ENCODE results near the gene RND1. TPM values are rescaled to one million over a fixed set of nuclear protein-coding genes. Genes with fewer than 3 reads are reported as not detected.
A peak's percentile ranks its signal among the peaks of the same experiment; 100 is the strongest.

The RND1 gene
- polyA plus RNA-seq, 3 donors: 0.40 to 0.49 TPM; not detected in 1

DNA sequence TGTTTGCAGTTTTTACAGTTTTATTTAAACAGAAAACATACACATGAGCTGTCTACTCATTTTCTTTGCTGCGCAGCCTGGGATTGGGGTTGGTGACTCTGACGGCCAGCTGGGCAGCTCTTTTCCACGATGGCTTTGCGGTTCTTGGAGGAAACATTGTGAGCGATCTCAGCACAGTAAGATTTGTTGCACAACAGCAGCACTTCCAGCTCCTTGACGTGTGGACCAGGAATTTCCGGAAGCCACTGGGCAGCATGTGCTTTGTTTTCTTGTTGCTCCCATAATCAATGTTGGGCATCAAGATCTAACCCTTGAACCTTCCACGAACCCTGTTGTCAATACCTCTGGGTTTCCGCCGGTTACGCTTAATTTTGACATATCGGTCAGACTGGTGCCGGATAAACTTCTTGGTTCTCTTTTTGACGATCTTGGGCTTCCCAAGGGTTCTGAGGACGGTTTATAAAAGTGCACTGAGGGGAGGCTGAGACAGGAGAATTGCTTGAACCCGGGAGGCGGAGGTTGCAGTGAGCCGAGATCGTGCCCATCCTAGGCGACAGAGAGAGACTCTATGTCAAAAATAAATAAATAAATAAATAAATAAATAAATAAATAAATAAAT, 37.8 kb upstream of the RND1 start:
- H3K9me3 ChIP-seq (replicated peaks in 1 of 2; ENCODE audit: control insufficient read depth in 1 of 2, insufficient read depth in 1 of 2, low read length in 2 of 2): no peaks in the 10 kb centered on the region
- H3K9ac ChIP-seq (ENCODE audit: insufficient read depth, low read length, poor library complexity, severe bottlenecking): peak overlapping the region; percentile 4
- H4K20me1 ChIP-seq (ENCODE audit: insufficient read depth, low read length): no peaks in the 10 kb centered on the region
- peaks cover 5 to 31% (median 9%) of the 10 kb centered on the region in 3 donors for H3K27me3 Mint-ChIP-seq (ENCODE audit: low read depth in 3 of 3)
- no peaks in the 10 kb centered on the region for H3K9me3 Mint-ChIP-seq
- WGBS (ENCODE audit: insufficient coverage): 50% methylated on average over 12 of the region's 20 CpGs
- intact Hi-C loops (cut with micrococcal nuclease): no loop called here
- H3K4me1 ChIP-seq (ENCODE audit: control insufficient read depth in 1 of 2, insufficient read depth in 2 of 2, low read length in 2 of 2): peaks cover 11 to 13% of the 10 kb centered on the region in 2 donors
- no peak overlapping the region for H3K27ac ChIP-seq (ENCODE audit: low read depth in 1 of 2, low read length in 2 of 2)
- H3K4me2 ChIP-seq (replicated peaks; ENCODE audit: extremely low read depth, low read length, poor library complexity, severe bottlenecking): peak overlapping the region; percentile 67
- peaks cover 15% of the 10 kb centered on the region for H3K4me1 Mint-ChIP-seq
- peak overlapping the region in 2 of 7 donors; percentile 60 to 66 for H3K27ac Mint-ChIP-seq
- H3K4me3 ChIP-seq (replicated peaks in 1 of 3; ENCODE audit: low read depth in 2 of 3, low read length in 3 of 3): peak overlapping the region in 2 of 3 experiments; percentile 8 to 70
- peaks cover 3% of the 10 kb centered on the region in 2 donors for H3K27me3 ChIP-seq (ENCODE audit: control insufficient read depth in 2 of 2, insufficient read depth in 2 of 2, low read length in 2 of 2)
- no peaks in the 10 kb centered on the region for H3K36me3 ChIP-seq (replicated peaks in 1 of 2; ENCODE audit: control insufficient read depth in 1 of 2, insufficient read depth in 2 of 2, low read length in 2 of 2)
- H3K36me3 Mint-ChIP-seq: no peaks in the 10 kb centered on the region
- TF ChIP-seq, protein P1, sequence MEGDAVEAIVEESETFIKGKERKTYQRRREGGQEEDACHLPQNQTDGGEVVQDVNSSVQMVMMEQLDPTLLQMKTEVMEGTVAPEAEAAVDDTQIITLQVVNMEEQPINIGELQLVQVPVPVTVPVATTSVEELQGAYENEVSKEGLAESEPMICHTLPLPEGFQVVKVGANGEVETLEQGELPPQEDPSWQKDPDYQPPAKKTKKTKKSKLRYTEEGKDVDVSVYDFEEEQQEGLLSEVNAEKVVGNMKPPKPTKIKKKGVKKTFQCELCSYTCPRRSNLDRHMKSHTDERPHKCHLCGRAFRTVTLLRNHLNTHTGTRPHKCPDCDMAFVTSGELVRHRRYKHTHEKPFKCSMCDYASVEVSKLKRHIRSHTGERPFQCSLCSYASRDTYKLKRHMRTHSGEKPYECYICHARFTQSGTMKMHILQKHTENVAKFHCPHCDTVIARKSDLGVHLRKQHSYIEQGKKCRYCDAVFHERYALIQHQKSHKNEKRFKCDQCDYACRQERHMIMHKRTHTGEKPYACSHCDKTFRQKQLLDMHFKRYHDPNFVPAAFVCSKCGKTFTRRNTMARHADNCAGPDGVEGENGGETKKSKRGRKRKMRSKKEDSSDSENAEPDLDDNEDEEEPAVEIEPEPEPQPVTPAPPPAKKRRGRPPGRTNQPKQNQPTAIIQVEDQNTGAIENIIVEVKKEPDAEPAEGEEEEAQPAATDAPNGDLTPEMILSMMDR (IDR thresholded peaks at IDR 0.05): no peak
- no peaks in the 10 kb centered on the region for H3K79me2 ChIP-seq (ENCODE audit: insufficient read depth, low read length)
- H3K4me3 Mint-ChIP-seq: peak overlapping the region; percentile 73 to 89
- DNase-seq: peak in 1 of 3 donors; percentile 54
- peak overlapping the region; percentile 19 for H2AFZ ChIP-seq (ENCODE audit: insufficient read depth, low read depth, low read length, poor library complexity, severe bottlenecking)

DNA sequence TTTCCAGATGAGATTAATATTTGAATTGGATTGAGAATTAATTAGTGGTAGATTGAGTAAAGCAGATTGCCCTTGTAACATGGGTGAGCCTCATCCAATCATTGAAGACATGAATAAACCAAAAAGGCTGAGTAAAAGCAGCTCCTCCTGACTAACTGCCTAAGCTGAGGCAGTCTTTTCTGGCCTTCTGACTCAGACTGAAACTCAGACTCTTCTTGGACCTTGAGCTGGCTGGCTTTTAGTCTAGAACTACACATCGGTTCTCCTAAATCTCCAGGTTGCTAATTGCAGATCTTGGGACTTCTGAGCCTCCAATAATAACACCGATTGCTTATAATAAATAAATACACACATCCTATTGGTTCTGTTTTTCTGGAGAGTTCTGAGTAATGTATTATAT, 35.6 kb upstream of the RND1 start:
- H3K9me3 Mint-ChIP-seq: no peaks in the 10 kb centered on the region
- Histone ChIP-seq H3K4me1 (ENCODE audit: control insufficient read depth in 1 of 2, insufficient read depth in 2 of 2, low read length in 2 of 2) (peaks cover 11 to 13% of the 10 kb centered on the region in 2 donors), H3K9ac (ENCODE audit: insufficient read depth, low read length, poor library complexity, severe bottlenecking) (no peak overlapping the region), H3K27me3 (ENCODE audit: control insufficient read depth in 2 of 2, insufficient read depth in 2 of 2, low read length in 2 of 2) (peaks cover 3% of the 10 kb centered on the region in 2 donors), H3K79me2 (ENCODE audit: insufficient read depth, low read length) (no peaks in the 10 kb centered on the region), H3K4me3 (replicated peaks in 1 of 3; ENCODE audit: low read depth in 2 of 3, low read length in 3 of 3) (no peak overlapping the region), H3K27ac (ENCODE audit: low read depth in 1 of 2, low read length in 2 of 2) (no peak overlapping the region), H3K36me3 (replicated peaks in 1 of 2; ENCODE audit: control insufficient read depth in 1 of 2, insufficient read depth in 2 of 2, low read length in 2 of 2) (no peaks in the 10 kb centered on the region), H3K4me2 (replicated peaks; ENCODE audit: extremely low read depth, low read length, poor library complexity, severe bottlenecking) (no peak overlapping the region), H4K20me1 (ENCODE audit: insufficient read depth, low read length) (no peaks in the 10 kb centered on the region), H2AFZ (ENCODE audit: insufficient read depth, low read depth, low read length, poor library complexity, severe bottlenecking) (no peak overlapping the region), H3K9me3 (replicated peaks in 1 of 2; ENCODE audit: control insufficient read depth in 1 of 2, insufficient read depth in 1 of 2, low read length in 2 of 2) (no peaks in the 10 kb centered on the region)
- intact Hi-C loops (cut with micrococcal nuclease): no loop called here
- peaks cover 6 to 31% (median 10%) of the 10 kb centered on the region in 3 donors for H3K27me3 Mint-ChIP-seq (ENCODE audit: low read depth in 3 of 3)
- H3K27ac Mint-ChIP-seq: no peak overlapping the region
- H3K4me3 Mint-ChIP-seq: no peak overlapping the region
- WGBS (ENCODE audit: insufficient coverage): no CpG with 5 or more reads among the region's 2 CpGs
- no peak for DNase-seq
- TF ChIP-seq, protein P1 (IDR thresholded peaks at IDR 0.05): no peak
- no peaks in the 10 kb centered on the region for H3K36me3 Mint-ChIP-seq
- H3K4me1 Mint-ChIP-seq: peaks cover 15% of the 10 kb centered on the region

All from CD14-positive monocyte (primary cell).